SK-N-MC (cell line): ENCODE measurements around the gene SLC30A5.

Experiments used
- DNase-seq: peaks from one replicate; pipeline ENCODE4 v3.0.0-alpha.2; 2011; ENCODE audit warnings: low read depth, low spot score
- H3K27ac ChIP-seq: fragments of 200-600 bp; sonication (generic); 2 replicates; pipeline ENCODE4 v1.5.1; 2016; ENCODE audit warnings: mixed run types
- H3K36me3 ChIP-seq: fragments of 200-600 bp; sonication (generic); 2 replicates; pipeline ENCODE4 v1.6.1; 2017; ENCODE audit warnings: antibody characterized with exemption, low read length, mixed read lengths; ENCODE audit not compliant: insufficient read depth
- H3K4me3 ChIP-seq: fragments of 200-600 bp; sonication (generic); 2 replicates; pipeline ENCODE4 v1.5.1; 2016
- H3K9ac ChIP-seq: fragments of 200-600 bp; sonication (generic); 2 replicates; pipeline ENCODE4 v1.8.0; 2017; ENCODE audit warnings: mixed run types, mixed read lengths; ENCODE audit not compliant: insufficient read length
- H3K9me3 ChIP-seq: fragments of 200-600 bp; sonication (generic); 2 replicates; pipeline ENCODE4 v1.6.1; 2017; ENCODE audit warnings: low read depth, mild to moderate bottlenecking, antibody characterized with exemption, low read length, moderate library complexity, mixed read lengths
- EZH2 ChIP-seq: fragments of 200-600 bp; sonication (generic); IDR thresholded peaks from one replicate; pipeline ENCODE4 v1.6.1; 2017; ENCODE audit warnings: antibody characterized with exemption
- FOXP2 ChIP-seq: optimal IDR thresholded peaks from 2 replicates; pipeline ENCODE3; 2011; ENCODE audit warnings: mild to moderate bottlenecking, moderate library complexity; ENCODE audit not compliant: insufficient read depth; ENCODE audit errors: extremely low read length, control extremely low read depth
- POLR2AphosphoS5 ChIP-seq: IDR thresholded peaks from 2 replicates; pipeline ENCODE4 v1.6.1; 2012; ENCODE audit warnings: mild to moderate bottlenecking, low read depth, low read length, borderline replicate concordance

SLC30A5 gene

GRCh38 chr5:69148981-69149675 lies 55.3 kb downstream of the SLC30A5 start:
- DNase-seq: no peak
- H3K9me3 ChIP-seq: no peaks in the 10 kb centered on the region
- no peak overlapping the region for H3K27ac ChIP-seq
- no peak overlapping the region for H3K4me3 ChIP-seq
- H3K9ac ChIP-seq: no peak overlapping the region
- no peak for TF ChIP-seq FOXP2
- TF ChIP-seq POLR2AphosphoS5: no peak
- no peak for TF ChIP-seq EZH2
- H3K36me3 ChIP-seq: no peaks in the 10 kb centered on the region

- TF ChIP-seq POLR2AphosphoS5 (no peak), FOXP2 (no peak), EZH2 (no peak)
- no peak overlapping the region for H3K9ac ChIP-seq
- no peak for DNase-seq
Observed at GRCh38 chr5:69149676-69150010, 55.8 kb downstream of the SLC30A5 start.

GRCh38 chr5:69152731-69153130 lies 58.9 kb downstream of the SLC30A5 start:
- no peak for DNase-seq
- Histone ChIP-seq H3K4me3 (no peak overlapping the region), H3K9me3 (no peaks in the 10 kb centered on the region), H3K9ac (no peak overlapping the region), H3K27ac (no peak overlapping the region), H3K36me3 (no peaks in the 10 kb centered on the region)
- TF ChIP-seq FOXP2 (no peak), EZH2 (no peak), POLR2AphosphoS5 (no peak)

More at GRCh38 chr5:69149676-69150010, 55.8 kb downstream of the SLC30A5 start:
- no peaks in the 10 kb centered on the region for H3K36me3 ChIP-seq
- H3K4me3 ChIP-seq: no peak overlapping the region
- no peaks in the 10 kb centered on the region for H3K9me3 ChIP-seq
- H3K27ac ChIP-seq: no peak overlapping the region

- Histone ChIP-seq H3K36me3 (no peaks in the 10 kb centered on the region), H3K27ac (no peak overlapping the region), H3K9ac (no peak overlapping the region), H3K9me3 (no peaks in the 10 kb centered on the region), H3K4me3 (no peak overlapping the region)
- no peak for DNase-seq
- TF ChIP-seq EZH2 (no peak), POLR2AphosphoS5 (no peak), FOXP2 (no peak)
Observed at GRCh38 chr5:69156456-69156855, 62.6 kb downstream of the SLC30A5 start.

GRCh38 chr5:69158039-69158438 lies 64.2 kb downstream of the SLC30A5 start:
- Histone ChIP-seq H3K4me3 (no peak overlapping the region), H3K27ac (no peak overlapping the region), H3K9ac (no peak overlapping the region), H3K9me3 (no peaks in the 10 kb centered on the region), H3K36me3 (no peaks in the 10 kb centered on the region)
- no peak for TF ChIP-seq FOXP2
- no peak for TF ChIP-seq POLR2AphosphoS5
- TF ChIP-seq EZH2: no peak
- no peak for DNase-seq

- H3K9me3 ChIP-seq: no peaks in the 10 kb centered on the region
- no peak for DNase-seq
- TF ChIP-seq FOXP2: no peak
- no peak for TF ChIP-seq EZH2
- no peak for TF ChIP-seq POLR2AphosphoS5
- no peak overlapping the region for H3K9ac ChIP-seq
- H3K36me3 ChIP-seq: no peaks in the 10 kb centered on the region
- no peak overlapping the region for H3K27ac ChIP-seq
- H3K4me3 ChIP-seq: no peak overlapping the region
Observed at GRCh38 chr5:69160651-69161050, 66.8 kb downstream of the SLC30A5 start.

GRCh38 chr5:69166686-69167492 lies 73.1 kb downstream of the SLC30A5 start, which contains the start of gene CCNB1:
TSS of gene CCNB1 (plus strand) at chr5:69167150. CDS start at chr5:69167263, 113 bp downstream.
- TF ChIP-seq FOXP2 (no peak), POLR2AphosphoS5 (peak; percentile 79; the same call in 1 of the 2 replicates), EZH2 (no peak)
- H3K9me3 ChIP-seq: no peaks in the 10 kb centered on the region
- peak within 1 kb of the TSS; percentile 91 for H3K27ac ChIP-seq
- peaks cover 42% of the 10 kb centered on the region for H3K36me3 ChIP-seq
- peak within 1 kb of the TSS; percentile 95 for H3K9ac ChIP-seq
- H3K4me3 ChIP-seq: peak within 1 kb of the TSS; percentile 99
- DNase-seq: peak; percentile 69

- peaks cover 48% of the 10 kb centered on the region for H3K36me3 ChIP-seq
- TF ChIP-seq EZH2 (no peak), POLR2AphosphoS5 (no peak), FOXP2 (no peak)
- peak overlapping the region; percentile 91 for H3K27ac ChIP-seq
- DNase-seq: no peak
- H3K9ac ChIP-seq: peak overlapping the region; percentile 95
- no peaks in the 10 kb centered on the region for H3K9me3 ChIP-seq
- H3K4me3 ChIP-seq: peak overlapping the region; percentile 99
Observed at GRCh38 chr5:69167493-69167855, 73.7 kb downstream of the SLC30A5 start.
